Liver (tissue), 9 donors: ENCODE measurements around the gene SLC36A4. TPM values are rescaled to one million over a fixed set of nuclear protein-coding genes. Genes with fewer than 3 reads are reported as not detected.

Source experiments
- DNase-seq: peaks from one replicate; pipeline ENCODE4 v3.0.0-alpha.2; 2017; ENCODE audit warnings: low spot score
- H3K27ac ChIP-seq, 2 donors: one replicate each; pipeline ENCODE4 v1.7.0; 2013; ENCODE audit warnings: inconsistent platforms in 2 of 2, low read length in 2 of 2, control low read depth in 1 of 2, low read depth in 1 of 2, mild to moderate bottlenecking in 1 of 2
- H3K27me3 ChIP-seq, 4 donors: one replicate each; pipeline versions ENCODE4 v1.6.1 to v1.7.0; 2013; ENCODE audit warnings: low read length in 3 of 4, inconsistent platforms in 1 of 4, mild to moderate bottlenecking in 1 of 4, moderate library complexity in 1 of 4; ENCODE audit not compliant: control insufficient read depth in 4 of 4, insufficient read depth in 4 of 4
- H3K36me3 ChIP-seq, 4 donors: one replicate each; pipeline versions ENCODE4 v1.6.1 to v1.7.0; 2013; ENCODE audit warnings: low read length in 3 of 4, mild to moderate bottlenecking in 3 of 4, low read depth in 1 of 4, moderate library complexity in 1 of 4; ENCODE audit not compliant: control insufficient read depth in 4 of 4, insufficient read depth in 3 of 4
- H3K4me1 ChIP-seq, 4 donors: one replicate each; pipeline versions ENCODE4 v1.6.1 to v1.7.0; 2013; ENCODE audit warnings: low read length in 3 of 4, mild to moderate bottlenecking in 3 of 4, moderate library complexity in 1 of 4; ENCODE audit not compliant: control insufficient read depth in 4 of 4, insufficient read depth in 4 of 4
- H3K4me3 ChIP-seq, 3 donors: one replicate each; pipeline versions ENCODE4 v1.6.1 to v1.7.0; 2013; ENCODE audit warnings: low read length in 3 of 3, control low read depth in 1 of 3, low read depth in 1 of 3, mild to moderate bottlenecking in 1 of 3
- H3K9ac ChIP-seq, 2 donors: one replicate each; pipeline ENCODE4 v1.7.0; 2013; ENCODE audit warnings: low read length in 2 of 2, mild to moderate bottlenecking in 2 of 2, moderate library complexity in 2 of 2, control low read depth in 1 of 2, low read depth in 1 of 2
- H3K9me3 ChIP-seq, 4 donors: one replicate each; pipeline versions ENCODE4 v1.6.1 to v1.7.0; 2013; ENCODE audit warnings: low read length in 3 of 4; ENCODE audit not compliant: control insufficient read depth in 4 of 4
- ATF3 ChIP-seq: IDR thresholded peaks from 2 replicates; pipeline ENCODE4 v1.6.1; 2016; ENCODE audit warnings: antibody characterized with exemption
- EGR1 ChIP-seq, 2 donors: IDR thresholded peaks; 2 replicates each; pipeline ENCODE4 v1.6.1; 2016 to 2018; ENCODE audit warnings: antibody characterized with exemption in 2 of 2, low read depth in 2 of 2
- FOXA1 ChIP-seq: IDR thresholded peaks from 2 replicates; pipeline ENCODE4 v1.6.1; 2016; ENCODE audit warnings: antibody characterized with exemption
- FOXA2 ChIP-seq: IDR thresholded peaks from 2 replicates; pipeline ENCODE4 v1.6.1; 2016; ENCODE audit warnings: antibody characterized with exemption
- GABPA ChIP-seq, 2 donors: IDR thresholded peaks in 1 of 2; conservative IDR thresholded peaks in 1 of 2; 2 replicates each; pipeline ENCODE4 v1.6.1; 2016; ENCODE audit warnings: antibody characterized with exemption in 2 of 2, mild to moderate bottlenecking in 1 of 2, moderate library complexity in 1 of 2
- HNF4G ChIP-seq: IDR thresholded peaks from 2 replicates; pipeline ENCODE4 v1.6.1; 2016; ENCODE audit warnings: antibody characterized with exemption
- MAX ChIP-seq: IDR thresholded peaks from 2 replicates; pipeline ENCODE4 v1.6.1; 2016; ENCODE audit warnings: antibody characterized with exemption
- RAD21 ChIP-seq, 2 donors: IDR thresholded peaks; 2 replicates each; pipeline ENCODE4 v1.6.1; 2016; ENCODE audit warnings: antibody characterized with exemption in 2 of 2, mild to moderate bottlenecking in 2 of 2
- REST ChIP-seq: IDR thresholded peaks from 2 replicates; pipeline ENCODE4 v1.6.1; 2016; ENCODE audit warnings: antibody characterized with exemption, mild to moderate bottlenecking
- RXRA ChIP-seq, 2 donors: IDR thresholded peaks; 2 replicates each; pipeline ENCODE4 v1.6.1; 2017 to 2018; ENCODE audit warnings: antibody characterized with exemption in 2 of 2, mild to moderate bottlenecking in 1 of 2
- SP1 ChIP-seq: IDR thresholded peaks from 2 replicates; pipeline ENCODE4 v1.6.1; 2018; ENCODE audit warnings: antibody characterized with exemption, mild to moderate bottlenecking
- TAF1 ChIP-seq: conservative IDR thresholded peaks from 2 replicates; pipeline ENCODE4 v1.6.1; 2016; ENCODE audit warnings: antibody characterized with exemption, mild to moderate bottlenecking
- YY1 ChIP-seq: IDR thresholded peaks from 2 replicates; pipeline ENCODE4 v1.6.1; 2016; ENCODE audit warnings: antibody characterized with exemption, mild to moderate bottlenecking
- ZBTB33 ChIP-seq: IDR thresholded peaks from 2 replicates; pipeline ENCODE4 v1.6.1; 2016; ENCODE audit warnings: antibody characterized with exemption
- WGBS: extraction: QIAGEN DNeasy Blood & Tissue Kit; methylation state at CpG from one replicate; pipeline ENCODE4 v1.1.7; 2013; 5-methylcytosine and 5-hydroxymethylcytosine counted together
- polyA plus RNA-seq, 2 donors: library from polyadenylated mRNA; stranded (reverse) in 1 of 2; unstranded in 1 of 2; fragments of 200-250 nt in 1 of 2; fragments of >200 nt in 1 of 2; fragmentation: Nextera tagmentation in 1 of 2; extraction: Ambion mirVana in 1 of 2; gene quantifications; one replicate each; pipeline versions ENCODE4 v1.2.1 to v1.2.3, GENCODE V29; 2013 to 2015
- total RNA-seq, 2 donors: library from RNA; depleted of rRNA; stranded (reverse); fragments of >200 nt; gene quantifications; one replicate each; pipeline ENCODE4 v1.2.3, GENCODE V29; 2014
- donor health status: healthy.
- donor health status: healthy.
- donor health status: healthy.
- donor health status: healthy.
- donor health status: healthy.

The SLC36A4 gene
- total and polyA plus RNA-seq, 4 donors: 6.4 to 11.7 (median 7.4) TPM

GRCh38 chr11:93131709-93132108 is 66.1 kb downstream of the SLC36A4 start:
- H3K27me3 ChIP-seq: no peaks in the 10 kb centered on the region
- H3K27ac ChIP-seq: no peak overlapping the region
- no peak for DNase-seq
- no peaks in the 10 kb centered on the region for H3K9me3 ChIP-seq
- TF ChIP-seq RAD21 (IDR thresholded peaks at IDR 0.05) (peak in 1 of 2 donors; percentile 22), GABPA (IDR thresholded peaks at IDR 0.05 in 1 of 2, conservative IDR thresholded peaks at IDR 0.05 in 1 of 2) (no peak)
- no peaks in the 10 kb centered on the region for H3K36me3 ChIP-seq
- H3K9ac ChIP-seq: no peak overlapping the region
- WGBS: 60% methylated on average over 2 of the region's 2 CpGs
- no peaks in the 10 kb centered on the region for H3K4me1 ChIP-seq
- no peak overlapping the region for H3K4me3 ChIP-seq

- Histone ChIP-seq H3K9ac (no peak overlapping the region), H3K27me3 (no peaks in the 10 kb centered on the region), H3K27ac (no peak overlapping the region), H3K9me3 (peaks cover 0 to 3% (median under 1%) of the 10 kb centered on the region in 4 donors), H3K36me3 (no peaks in the 10 kb centered on the region), H3K4me3 (no peak overlapping the region), H3K4me1 (no peaks in the 10 kb centered on the region)
- DNase-seq: no peak
- TF ChIP-seq EGR1 (IDR thresholded peaks at IDR 0.05; ENCODE audit: low read depth in 2 of 2) (no peak), FOXA1 (no peak)
- WGBS: 95% methylated on average over 3 of the region's 3 CpGs
These were observed 69.2 kb downstream of the SLC36A4 start for GRCh38 chr11:93128574-93128973.

GRCh38 chr11:93123351-93123898 is 74.4 kb downstream of the SLC36A4 start:
- Histone ChIP-seq H3K4me1 (no peaks in the 10 kb centered on the region), H3K9ac (no peak overlapping the region), H3K9me3 (peaks cover 0 to 3% (median under 1%) of the 10 kb centered on the region in 4 donors), H3K27me3 (no peaks in the 10 kb centered on the region), H3K4me3 (no peak overlapping the region), H3K27ac (no peak overlapping the region), H3K36me3 (no peaks in the 10 kb centered on the region)
- DNase-seq: no peak
- 78% methylated on average over 4 of the region's 4 CpGs for WGBS
- TF ChIP-seq MAX (no peak), TAF1 (no peak), GABPA (IDR thresholded peaks at IDR 0.05 in 1 of 2, conservative IDR thresholded peaks at IDR 0.05 in 1 of 2) (no peak), REST (no peak), ZBTB33 (no peak), EGR1 (IDR thresholded peaks at IDR 0.05; ENCODE audit: low read depth in 2 of 2) (no peak), RAD21 (IDR thresholded peaks at IDR 0.05) (no peak), SP1 (no peak), ATF3 (no peak), YY1 (no peak), HNF4G (no peak), FOXA1 (no peak), RXRA (IDR thresholded peaks at IDR 0.05) (no peak), FOXA2 (no peak)
